Measurements from ENCODE around the gene ZDHHC13.

The ZDHHC13 gene

DNA sequence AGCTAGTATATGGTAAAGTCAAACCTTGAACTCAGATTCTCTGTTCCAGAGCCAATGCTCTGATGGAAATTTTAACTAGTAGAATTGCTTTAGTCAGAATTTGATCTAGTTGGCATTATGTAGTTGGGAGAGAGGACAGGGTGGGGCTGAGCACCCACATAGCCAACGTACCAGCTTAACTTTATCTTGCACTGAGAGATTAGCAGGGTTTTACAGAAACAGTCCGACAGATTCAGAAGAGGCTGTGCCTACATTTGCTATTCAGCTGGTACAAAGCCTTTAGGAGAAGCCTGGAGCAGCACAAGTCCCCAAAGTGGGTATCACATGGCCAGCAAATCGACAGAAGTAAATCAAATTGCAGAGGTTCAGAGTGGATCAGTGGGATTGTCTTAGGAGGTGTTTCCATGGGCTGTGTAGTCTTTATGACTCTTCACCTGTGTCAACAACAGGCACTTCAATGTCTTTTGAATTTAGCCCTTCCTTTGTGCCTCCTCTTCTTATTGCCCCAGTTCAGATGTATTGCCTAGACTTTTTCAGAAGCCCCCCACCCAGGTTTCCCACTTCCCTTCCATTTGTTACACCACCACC, 92.1 kb downstream of the ZDHHC13 start:
- DNase-seq = no peak

DNA sequence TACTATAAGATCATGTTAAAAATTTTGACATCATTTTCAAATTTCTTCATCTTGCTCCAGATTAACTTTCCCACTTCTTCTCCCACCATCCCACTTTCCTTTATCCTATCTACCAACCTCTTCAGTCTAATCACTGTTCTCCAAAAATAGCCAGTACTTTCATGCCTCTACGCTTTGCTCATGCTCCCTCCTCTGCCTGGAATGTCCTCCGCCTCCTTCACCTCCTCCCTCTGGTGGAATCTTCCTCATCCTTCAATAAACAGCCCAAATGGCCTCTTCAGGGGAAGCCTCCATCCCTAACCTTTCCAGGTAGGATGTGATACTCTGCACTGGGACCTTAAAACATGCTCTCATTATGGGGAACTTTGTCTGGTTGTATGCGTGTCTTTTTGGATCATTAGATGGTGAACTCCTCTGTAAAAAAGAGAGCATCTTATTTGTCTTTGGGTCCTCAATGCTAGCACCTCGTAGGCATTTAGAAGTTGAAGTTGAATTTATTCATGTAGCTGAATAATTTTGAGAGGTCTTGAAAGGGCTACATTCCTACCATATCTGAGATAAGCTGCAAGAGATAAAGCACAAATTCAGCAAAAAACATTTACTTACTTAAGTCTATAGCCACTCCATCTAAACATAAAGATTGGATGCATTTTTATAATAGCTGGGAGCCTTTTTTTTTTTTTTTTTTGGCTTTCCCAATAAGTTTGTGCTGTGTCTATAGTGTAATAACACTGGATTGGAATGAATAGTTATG, 92.8 kb downstream of the ZDHHC13 start:
- DNase-seq = no peak

- no peak for DNase-seq
These were observed 99.1 kb downstream of the ZDHHC13 start for GRCh38 chr11:19216021-19216420.

- no peak for DNase-seq
These were observed 99.9 kb downstream of the ZDHHC13 start for GRCh38 chr11:19216709-19217374.

DNA sequence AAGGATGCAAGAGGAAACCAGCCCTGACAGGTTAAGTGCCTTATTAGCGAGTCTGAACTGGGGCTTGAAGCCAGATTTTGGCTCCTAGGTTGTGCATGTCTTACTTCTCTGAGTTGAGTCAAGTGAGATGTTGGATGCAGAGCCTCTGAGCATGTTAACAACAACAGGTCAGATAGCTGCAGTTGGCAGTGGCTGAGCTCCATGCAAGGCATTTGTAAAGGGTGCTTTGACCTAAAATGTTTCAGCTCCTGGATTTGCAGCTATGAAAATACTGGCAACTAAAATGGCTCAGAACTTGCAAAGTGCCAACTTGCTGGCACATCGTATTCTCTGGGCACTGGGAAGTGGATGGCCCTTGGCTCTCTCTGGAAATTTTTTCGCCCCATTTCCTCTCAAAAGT, 101.2 kb downstream of the ZDHHC13 start:
- no peak for DNase-seq

- DNase-seq = no peak
These were observed 102.0 kb downstream of the ZDHHC13 start for GRCh38 chr11:19218786-19219460.

GRCh38 chr11:19220903-19221724, 104.1 kb downstream of the ZDHHC13 start:
- DNase-seq = no peak

GRCh38 chr11:19225123-19225522, 108.2 kb downstream of the ZDHHC13 start:
- no peak for DNase-seq

DNA sequence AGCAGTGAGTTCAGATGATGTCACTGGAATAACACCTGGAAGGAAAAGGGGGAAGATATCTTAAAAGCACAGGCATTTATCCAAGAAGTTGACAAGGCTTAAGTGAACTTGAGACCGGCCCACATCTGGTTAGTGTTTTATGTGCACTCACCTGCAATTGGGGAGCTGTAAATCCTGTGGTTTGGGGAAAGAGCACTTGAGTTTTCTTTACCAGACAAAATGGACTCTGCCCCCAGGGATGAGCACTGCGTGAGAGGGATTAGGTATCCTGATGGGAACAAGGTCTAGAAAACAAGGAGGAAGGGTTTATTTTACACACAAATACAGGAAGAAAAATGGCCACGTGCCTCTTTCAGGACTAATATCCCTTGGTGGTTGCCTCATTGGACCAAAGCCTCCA, 108.6 kb downstream of the ZDHHC13 start:
- no peak for DNase-seq

Data from activated CD8-positive, alpha-beta memory T cell treated with anti-CD3 and anti-CD28 coated beads, Interleukin-2, amount 50 U/mL, for 48 hours (primary cell).